Uterus (tissue), 2 donors: ENCODE measurements around the gene IL1RL1.

Experiments used
- POLR2A ChIP-seq, 2 donors: fragments of 450-650 bp; IDR thresholded peaks; one replicate each; pipeline ENCODE4 v1.6.1; 2016; ENCODE audit warnings: antibody characterized with exemption in 2 of 2, mild to moderate bottlenecking in 1 of 2, moderate library complexity in 1 of 2
- TF ChIP-seq, protein P1 (sequence below), 4 experiments: fragments of 200-600 bp in 2 of 4; fragments of 450-650 bp in 2 of 4; sonication (generic) in 2 of 4; IDR thresholded peaks; one replicate each; pipeline ENCODE4 v1.5.1; 2016 to 2019; ENCODE audit warnings: antibody characterized with exemption in 4 of 4, mild to moderate bottlenecking in 2 of 4, moderate library complexity in 1 of 4

GRCh38 chr2:102283996-102284395, 27.4 kb upstream of the IL1RL1 start:
- TF ChIP-seq, protein P1, sequence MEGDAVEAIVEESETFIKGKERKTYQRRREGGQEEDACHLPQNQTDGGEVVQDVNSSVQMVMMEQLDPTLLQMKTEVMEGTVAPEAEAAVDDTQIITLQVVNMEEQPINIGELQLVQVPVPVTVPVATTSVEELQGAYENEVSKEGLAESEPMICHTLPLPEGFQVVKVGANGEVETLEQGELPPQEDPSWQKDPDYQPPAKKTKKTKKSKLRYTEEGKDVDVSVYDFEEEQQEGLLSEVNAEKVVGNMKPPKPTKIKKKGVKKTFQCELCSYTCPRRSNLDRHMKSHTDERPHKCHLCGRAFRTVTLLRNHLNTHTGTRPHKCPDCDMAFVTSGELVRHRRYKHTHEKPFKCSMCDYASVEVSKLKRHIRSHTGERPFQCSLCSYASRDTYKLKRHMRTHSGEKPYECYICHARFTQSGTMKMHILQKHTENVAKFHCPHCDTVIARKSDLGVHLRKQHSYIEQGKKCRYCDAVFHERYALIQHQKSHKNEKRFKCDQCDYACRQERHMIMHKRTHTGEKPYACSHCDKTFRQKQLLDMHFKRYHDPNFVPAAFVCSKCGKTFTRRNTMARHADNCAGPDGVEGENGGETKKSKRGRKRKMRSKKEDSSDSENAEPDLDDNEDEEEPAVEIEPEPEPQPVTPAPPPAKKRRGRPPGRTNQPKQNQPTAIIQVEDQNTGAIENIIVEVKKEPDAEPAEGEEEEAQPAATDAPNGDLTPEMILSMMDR (IDR thresholded peaks at IDR 0.05): no peak
- TF ChIP-seq POLR2A (IDR thresholded peaks at IDR 0.05): no peak
